NCI-H1930 (cell line): ENCODE measurements around the gene HDLBP.

Experiments
- DNase-seq, 2 experiments: peaks; one replicate each; lab custom pipeline; 2025; lab: John Stamatoyannopoulos, UW

Gene HDLBP, protein sequence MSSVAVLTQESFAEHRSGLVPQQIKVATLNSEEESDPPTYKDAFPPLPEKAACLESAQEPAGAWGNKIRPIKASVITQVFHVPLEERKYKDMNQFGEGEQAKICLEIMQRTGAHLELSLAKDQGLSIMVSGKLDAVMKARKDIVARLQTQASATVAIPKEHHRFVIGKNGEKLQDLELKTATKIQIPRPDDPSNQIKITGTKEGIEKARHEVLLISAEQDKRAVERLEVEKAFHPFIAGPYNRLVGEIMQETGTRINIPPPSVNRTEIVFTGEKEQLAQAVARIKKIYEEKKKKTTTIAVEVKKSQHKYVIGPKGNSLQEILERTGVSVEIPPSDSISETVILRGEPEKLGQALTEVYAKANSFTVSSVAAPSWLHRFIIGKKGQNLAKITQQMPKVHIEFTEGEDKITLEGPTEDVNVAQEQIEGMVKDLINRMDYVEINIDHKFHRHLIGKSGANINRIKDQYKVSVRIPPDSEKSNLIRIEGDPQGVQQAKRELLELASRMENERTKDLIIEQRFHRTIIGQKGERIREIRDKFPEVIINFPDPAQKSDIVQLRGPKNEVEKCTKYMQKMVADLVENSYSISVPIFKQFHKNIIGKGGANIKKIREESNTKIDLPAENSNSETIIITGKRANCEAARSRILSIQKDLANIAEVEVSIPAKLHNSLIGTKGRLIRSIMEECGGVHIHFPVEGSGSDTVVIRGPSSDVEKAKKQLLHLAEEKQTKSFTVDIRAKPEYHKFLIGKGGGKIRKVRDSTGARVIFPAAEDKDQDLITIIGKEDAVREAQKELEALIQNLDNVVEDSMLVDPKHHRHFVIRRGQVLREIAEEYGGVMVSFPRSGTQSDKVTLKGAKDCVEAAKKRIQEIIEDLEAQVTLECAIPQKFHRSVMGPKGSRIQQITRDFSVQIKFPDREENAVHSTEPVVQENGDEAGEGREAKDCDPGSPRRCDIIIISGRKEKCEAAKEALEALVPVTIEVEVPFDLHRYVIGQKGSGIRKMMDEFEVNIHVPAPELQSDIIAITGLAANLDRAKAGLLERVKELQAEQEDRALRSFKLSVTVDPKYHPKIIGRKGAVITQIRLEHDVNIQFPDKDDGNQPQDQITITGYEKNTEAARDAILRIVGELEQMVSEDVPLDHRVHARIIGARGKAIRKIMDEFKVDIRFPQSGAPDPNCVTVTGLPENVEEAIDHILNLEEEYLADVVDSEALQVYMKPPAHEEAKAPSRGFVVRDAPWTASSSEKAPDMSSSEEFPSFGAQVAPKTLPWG (N-terminal part only)

DNA sequence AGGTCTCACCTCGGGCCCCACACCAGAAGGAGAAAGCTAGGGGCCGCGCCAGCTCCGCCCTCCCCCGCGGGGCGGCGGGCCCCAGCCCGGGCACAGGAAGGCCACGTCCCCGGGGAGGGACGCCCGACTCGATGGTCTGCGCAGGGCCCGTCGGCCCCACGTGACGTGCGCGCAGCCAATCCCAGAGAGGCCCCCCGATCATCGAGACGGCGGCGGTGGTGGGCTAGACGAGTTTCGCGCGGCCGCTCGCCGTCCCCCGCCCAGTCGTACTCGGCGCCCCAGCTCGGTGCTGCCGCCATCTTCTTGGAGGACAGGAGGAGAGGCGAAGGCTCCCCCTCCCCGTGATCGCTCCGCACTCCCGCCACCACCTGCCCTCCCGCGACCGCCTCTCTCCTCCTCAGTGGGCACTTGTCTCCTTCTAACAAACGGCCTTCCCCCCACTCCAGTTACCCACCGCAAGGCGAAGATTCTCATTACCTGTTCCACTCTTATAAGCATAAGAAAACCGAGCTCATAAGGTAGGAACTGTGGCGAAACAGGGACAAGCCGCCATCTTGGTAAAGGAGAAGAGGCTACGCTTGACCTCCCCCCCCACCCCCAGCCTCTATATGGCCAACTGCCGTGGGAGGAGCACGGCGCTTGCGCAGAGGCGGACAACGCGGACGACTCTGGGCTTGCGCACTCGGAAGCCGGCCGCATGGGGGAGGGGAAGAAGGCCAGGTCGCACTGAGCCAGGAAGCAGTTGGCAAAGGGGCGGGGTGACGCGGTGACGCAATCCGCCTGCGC is at the start of gene HDLBP:
HDLBP (minus strand) TSS at position 580 of the 786 bp plus-strand sequence. CDS start 48,803 bp downstream, outside the sequence.
- DNase-seq: peak; percentile 95 to 98

DNA sequence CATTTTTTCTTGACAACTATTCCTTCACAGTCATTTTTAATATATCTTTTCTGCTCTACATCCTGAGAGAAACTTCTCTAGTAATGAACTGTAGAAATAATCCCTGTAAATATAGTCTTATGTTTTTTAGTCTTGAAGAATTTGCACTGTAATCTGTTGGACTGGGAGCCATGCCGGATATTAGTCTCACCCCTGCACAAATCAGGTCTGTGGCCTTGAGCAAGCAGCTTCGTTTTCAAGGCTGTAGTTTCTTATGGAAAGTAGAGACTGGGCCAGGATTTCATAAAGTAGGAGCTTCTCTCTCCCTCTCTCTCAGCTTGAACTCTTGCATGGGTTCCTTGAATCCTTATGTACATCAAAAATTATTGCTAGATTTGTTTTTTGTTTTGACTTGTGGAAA is 49.3 kb upstream of the HDLBP start:
- no peak for DNase-seq

DNA sequence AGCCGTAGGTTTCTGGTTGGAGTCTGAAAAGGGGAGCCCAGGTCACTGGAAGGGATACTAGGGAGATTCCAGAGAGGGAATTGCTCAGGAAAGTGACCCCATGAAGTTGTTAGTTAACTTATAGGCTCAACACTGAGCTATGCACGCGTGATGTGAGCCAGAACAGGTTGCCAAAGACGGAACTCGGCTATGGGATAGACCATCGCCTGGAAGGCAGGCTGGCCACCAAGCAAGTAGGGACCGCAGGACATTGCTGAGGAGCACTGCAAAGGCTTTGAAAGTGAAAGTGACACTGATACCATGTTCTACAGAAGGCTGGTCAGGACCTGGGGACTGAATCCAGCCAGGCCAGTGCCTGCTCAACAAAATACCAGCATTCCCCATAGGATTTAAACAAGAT is 48.0 kb upstream of the HDLBP start:
- no peak for DNase-seq

DNA sequence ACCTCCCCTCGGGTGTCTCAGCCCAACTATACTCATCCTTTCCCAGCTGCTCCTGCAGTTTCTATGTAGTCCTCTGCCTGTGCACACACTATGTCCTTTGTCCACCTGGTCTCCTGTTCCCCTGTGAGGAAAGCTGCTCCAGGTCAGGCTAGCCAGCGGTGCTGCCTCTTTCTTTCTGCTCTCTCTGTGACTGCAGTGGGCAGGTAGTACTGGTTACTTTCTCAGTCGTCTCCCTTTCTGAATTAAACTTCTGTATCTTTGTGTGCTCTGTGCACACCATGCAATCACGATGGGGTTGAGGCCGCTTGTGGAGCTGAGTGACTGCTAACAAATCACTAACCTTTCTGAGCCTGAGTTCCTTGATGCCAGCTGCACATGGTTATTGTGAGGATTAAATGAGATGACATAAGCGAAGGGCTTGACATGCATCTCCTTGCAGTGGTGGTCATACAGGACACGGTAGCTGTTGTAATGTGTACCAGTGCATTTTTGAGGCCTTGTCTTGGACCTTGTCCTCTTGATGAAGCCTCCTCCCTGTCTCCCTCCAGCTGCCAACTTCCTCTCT is 44.1 kb upstream of the HDLBP start:
- no peak for DNase-seq

DNA sequence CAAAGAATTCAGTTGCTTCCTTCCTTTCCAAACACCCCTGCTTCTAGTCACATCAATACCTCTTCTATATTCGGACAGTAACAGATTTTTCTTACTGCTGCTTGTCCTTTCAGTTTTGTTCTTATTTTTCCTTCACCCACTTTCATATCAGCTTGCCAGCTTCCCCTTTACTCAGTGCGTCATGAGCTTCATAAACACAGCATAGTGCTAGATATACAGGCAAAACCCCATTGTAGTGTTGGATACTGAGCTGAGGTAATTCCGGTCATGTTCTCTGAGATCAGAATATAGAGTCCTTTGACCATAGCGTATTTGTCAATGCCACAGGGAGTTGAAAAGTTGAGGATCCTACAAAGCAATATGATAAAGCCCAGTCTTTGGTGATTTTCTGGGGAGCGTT is 43.0 kb upstream of the HDLBP start:
- DNase-seq: no peak

DNA sequence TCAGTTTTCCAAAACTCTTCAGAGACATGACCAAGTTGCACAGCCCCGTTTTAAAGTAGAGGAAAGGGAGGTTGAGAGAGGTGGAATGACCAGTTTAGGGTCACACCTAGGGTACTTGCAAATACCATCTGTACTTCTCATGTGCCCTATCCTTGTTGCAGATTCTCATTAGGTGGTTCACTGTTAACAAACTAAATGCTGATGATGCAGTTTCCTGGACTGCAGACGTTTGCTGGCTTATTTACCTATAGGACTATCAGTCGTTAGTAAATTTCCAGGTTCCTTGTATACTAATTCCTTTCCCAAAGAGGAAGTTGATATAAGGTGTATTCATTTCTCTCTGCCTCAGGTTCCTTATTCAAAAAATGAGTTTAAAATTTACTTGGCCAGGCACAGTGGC is 42.1 kb upstream of the HDLBP start:
- DNase-seq: no peak

DNA sequence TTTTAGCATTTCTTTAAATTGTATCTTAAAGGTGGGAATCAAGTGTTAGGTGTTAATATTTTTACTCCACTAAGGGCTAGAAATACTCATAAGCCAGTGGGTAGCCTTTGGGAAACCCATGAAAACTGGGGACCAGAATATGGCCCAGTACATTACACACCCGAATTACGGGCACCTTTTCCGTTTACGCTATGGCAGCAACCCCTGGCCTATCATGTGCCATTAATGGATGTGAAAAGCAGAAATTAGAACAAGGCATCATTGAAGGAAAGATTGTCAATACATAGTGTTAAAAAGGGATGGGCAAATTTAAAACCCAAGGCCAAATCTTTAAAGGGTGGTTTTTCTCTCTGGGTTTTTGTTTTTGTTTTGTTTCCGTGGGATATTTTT is 41.4 kb upstream of the HDLBP start:
- DNase-seq: no peak

DNA sequence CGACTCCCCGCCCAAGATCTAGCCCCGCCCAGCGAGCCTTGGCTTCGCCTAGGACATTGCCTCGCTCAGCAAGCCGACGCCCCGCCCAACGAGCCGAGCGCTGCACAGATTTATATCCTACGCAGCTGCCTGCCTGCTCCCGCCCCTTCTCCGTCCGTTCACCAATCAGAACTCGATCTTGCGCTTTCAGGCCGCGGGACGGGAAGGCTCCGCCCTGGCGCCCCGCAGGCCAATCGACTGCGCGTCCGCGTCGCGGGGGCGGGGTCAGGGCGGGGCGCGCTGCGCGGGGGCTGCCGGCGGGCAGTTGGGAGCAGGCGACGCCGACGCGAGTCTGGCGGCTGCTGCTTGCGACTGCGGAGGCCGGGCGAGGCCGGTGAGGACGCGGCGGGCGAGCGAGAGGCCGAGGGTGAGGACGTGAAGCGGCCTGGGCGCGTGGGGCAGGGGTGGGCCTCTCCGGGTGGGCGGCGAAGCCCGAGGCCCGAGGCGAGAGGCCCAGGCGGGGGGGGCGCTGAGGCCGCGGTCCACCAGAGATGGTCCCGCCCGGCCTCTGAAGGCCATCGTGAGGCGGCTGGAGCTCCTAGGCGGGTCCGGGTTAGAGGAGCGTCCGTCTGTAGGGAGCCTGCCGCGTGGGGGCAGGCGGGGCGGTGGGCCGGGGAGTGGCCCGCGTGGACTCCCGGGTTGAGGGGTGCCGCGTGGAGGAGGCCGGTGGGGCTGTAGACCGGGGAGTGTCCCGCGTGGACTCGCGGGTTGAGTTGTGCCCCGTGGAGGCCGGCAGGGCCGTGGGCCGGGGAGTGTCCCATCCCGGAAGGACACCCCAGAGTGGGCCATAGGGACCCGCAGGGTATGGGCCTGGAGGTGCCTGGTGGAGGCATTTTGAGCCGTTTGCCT is 40.8 kb upstream of the HDLBP start, which contains the start of gene FARP2:
FARP2 (plus strand) TSS at position 303 of the 888 bp plus-strand sequence. CDS start 16,823 bp downstream, outside the sequence.
- DNase-seq: peak; percentile 97 to 98

DNA sequence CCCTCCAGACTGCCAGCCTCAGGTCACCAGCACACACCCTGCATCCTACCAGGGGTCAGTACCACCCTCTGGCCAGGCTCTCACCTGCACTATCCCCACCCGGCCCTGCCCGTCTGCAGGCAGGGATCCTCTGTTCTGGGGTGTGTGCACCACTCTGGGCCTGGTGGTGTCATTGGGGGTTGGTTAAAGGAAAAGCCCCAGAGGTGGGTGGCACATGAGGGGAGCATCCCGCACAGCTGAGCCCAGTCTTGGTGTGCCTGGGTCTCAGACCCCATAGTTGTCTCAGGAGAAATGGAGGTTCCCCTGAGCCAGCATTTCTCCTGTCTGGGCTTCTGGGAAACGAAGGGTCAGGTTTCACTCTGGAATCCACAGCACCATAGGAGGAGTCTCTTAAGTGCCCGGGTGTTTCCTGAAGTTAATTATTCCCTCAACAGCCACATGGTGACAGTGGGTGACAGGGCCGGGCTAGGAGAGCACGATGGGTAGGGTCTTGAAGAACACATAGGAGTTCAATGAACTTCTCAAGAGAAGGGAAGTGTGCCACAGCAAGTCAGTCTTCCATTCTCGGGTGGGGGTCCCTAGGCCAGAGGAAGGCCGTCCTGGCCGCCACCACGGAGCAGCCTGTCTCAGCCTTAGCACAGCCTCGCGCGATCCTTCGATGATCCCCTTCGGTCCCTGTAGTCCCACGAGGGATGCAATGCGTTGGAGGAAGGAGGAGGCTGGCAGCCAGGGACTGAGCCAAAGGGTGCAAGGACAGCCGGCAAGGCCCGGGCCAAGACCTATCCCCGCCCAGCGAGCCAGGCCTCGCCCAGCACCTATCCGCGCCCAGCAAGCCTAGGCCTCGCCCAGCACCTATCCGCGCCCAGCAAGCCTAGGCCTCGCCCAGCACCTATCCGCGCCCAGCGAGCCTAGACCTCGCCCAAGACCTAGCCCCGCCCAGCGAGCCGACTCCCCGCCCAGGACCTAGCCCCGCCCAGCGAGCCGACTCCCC is 39.5 kb upstream of the HDLBP start:
- DNase-seq: peak; percentile 39 to 54

DNA sequence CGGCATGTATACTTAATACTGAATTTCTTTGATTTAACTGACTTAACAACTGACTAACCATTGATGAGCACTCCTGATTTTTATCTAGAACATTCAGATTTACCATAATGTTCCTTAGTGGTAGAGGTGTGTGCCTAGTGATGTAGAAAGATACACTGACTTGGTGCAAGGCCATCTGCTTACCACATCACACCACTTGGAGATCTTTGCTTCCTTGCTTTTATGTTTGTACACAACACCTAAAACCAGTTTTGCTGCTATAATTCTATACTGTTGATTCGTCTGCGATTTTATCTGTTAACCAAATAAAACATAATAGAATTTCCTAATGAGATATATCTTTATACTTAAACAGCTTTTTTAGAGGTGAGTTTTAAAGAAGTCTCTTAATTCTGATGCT is 36.8 kb upstream of the HDLBP start:
- no peak for DNase-seq

DNA sequence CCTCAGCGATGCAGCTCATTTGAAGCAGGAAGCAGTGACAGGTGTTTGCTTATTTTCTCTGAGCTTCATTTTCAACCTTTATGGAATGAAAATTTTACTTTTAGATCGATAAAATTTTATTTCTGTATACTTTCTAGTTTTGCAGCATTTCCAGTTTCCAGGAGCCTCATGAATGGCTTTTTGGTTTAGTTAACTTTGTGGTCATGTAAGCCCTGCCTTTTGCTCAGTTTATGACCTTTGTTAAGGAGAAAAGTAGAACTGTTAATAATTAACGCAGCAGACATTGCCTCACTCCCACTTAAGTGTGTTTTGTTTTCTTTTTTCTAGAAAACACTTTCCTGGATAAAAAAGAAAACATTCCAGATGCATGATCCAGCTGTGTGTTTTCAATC is 36.2 kb upstream of the HDLBP start:
- no peak for DNase-seq

DNA sequence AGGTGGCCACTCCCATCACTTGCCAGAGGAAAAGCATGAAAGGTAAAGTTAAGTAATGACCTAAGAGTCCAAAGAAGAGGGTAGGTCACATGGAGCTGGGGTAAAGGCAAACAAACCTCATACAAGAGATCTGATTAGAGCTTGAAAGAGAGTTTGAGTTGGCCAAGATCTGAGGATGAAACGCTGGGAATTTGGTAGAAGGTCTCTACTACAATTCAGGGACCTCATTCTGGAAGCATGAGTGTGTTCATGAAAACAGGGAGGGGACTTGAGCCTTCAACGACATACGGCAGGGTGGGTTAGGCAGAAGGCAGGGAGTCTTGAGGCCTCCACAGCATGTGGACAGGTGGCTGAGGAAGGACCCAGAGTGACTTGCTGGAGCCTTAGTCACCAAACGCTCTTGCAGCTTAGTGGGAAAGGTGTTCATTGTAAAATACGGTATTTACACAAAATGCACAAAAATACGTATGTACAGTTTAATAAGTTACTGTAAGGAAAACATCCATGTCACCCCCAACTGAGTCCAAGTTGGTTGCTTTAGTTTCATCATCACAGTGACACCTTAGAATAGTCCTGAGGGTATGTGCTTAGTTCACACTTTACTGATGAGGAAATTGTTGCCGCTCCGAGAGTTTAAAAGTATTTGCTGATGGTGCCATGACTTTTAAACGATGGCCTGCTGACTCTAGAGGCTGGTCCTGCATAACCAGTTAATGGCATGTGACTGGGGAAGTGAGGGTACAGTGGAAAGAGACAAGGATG is 35.6 kb upstream of the HDLBP start:
- DNase-seq: no peak

DNA sequence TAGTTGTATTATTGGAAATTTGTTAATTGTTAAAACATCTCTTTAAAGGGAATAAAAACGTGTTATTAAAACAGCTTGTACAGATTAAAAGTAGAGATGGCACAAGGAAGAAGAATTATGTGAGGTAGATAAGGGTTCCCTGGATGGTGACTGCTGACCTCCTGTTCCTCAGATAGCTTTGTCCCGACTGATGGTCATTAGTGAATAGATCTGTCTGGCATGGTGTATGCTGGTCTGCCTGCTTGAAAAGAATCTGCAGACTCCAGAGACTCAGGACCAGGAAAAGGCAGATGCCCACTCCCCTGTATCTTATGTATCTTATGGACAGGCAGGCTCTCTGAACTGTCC is 35.0 kb upstream of the HDLBP start:
- DNase-seq: no peak

DNA sequence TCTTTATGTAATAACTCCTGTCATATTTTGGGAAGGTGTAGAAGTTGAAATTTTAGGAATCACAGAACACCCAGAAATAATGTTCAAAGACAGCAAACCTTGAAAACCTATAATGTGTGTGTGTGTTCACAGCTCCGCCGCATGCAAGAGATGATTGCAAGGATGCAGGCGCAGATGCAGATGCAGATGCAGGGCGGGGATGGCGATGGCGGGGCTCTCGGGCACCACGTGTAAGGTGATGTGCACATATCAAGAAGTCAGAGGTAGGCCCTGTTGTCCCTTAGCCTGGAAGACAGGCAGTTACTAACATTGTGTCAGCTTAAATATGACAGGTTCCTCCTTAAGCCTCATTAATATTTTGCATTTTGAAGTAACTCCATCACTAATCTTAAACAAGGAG is 34.5 kb upstream of the HDLBP start:
- DNase-seq: no peak

DNA sequence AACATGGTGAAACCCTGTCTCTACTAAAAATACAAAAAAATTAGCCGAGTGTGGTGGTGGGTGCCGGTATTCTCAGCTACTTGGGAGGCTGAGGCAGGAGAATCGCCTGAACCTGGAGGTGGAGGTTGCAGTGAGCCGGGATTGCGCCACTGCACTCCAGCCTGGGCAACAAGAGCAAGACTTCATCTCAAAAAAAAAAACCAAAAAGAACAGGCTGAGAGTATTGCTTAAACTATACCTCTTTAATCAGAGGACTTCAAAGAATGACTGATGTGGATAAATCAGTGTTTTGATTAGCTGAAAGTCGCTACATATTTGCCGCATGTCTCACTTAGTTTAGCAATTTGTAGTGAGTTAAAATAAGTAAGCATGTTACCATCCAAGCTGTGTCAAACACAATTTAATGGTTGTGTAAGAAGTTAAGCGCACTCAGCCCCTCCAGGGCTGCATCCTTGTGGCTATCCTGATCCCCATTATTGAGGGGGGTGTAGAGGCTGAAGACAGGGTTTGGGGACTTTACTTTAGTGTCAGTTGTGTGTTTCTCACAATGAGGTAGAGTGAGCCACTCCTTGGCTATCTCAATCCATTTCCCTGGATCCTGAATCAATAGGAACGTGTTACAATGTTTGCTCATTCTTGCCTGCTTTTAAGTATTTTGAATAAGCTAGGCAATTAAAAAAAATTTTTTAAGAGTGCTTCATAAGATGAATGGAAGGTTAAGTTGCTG is 29.6 kb upstream of the HDLBP start:
- DNase-seq: no peak

DNA sequence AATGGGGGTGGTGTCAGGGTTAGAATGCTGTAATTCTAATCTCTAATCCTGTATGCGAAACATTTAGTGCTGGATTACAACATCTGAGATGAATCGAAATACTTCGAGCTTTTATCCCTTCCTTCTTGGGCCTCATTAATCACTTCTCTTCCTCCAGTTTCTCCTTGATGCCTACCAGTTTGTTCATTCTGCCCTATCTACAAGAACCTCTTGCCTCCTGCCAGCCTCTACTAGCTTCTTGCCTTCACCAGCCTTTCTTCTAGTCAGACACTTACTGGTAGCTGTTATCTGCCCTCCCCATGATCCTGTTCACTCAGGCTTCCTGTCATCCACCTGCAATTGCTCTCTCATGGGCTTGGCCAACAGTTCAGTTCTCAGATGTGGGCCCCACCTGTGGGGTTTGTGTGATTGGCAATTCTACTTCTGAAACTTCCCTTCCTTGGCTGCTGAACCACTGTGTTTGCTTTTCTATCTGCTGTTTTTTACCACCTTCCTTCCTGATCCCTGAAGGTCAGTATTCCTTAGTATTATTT is 25.2 kb upstream of the HDLBP start:
- DNase-seq: no peak
